Breast epithelium (tissue), 3 donors: ENCODE results near the gene PRPSAP2.

Experiments
- CTCF ChIP-seq, 3 donors: fragments of 450-650 bp; IDR thresholded peaks; one replicate each; pipeline ENCODE4 v1.5.1; 2016 to 2017; ENCODE audit warnings: antibody characterized with exemption in 3 of 3, mild to moderate bottlenecking in 3 of 3, moderate library complexity in 3 of 3
- POLR2AphosphoS5 ChIP-seq, 3 donors: sonication (generic); formaldehyde crosslinking; IDR thresholded peaks; one replicate each; pipeline ENCODE4 v1.6.1; 2017; ENCODE audit warnings: antibody characterized with exemption in 3 of 3

DNA sequence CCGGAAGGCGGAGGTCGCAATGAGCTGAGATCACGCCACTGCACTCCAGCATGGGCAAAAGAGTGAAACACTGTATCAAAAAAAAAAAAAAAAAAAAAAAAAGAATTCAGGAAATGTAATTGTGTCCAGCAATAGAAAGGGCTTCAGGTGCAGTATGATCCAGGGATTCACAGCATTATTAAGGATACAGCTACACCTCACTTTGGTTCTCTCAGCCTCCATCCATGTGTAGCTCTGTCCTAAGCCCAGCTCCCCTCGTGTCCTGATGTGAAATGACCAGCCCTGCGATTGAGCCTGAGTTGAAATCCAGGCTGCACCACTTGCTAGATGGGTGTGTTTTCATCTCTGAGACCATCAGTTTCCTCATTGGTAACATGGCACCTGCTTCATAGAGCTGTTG is 97.1 kb downstream of the PRPSAP2 start:
- TF ChIP-seq CTCF (IDR thresholded peaks at IDR 0.05) (no peak), POLR2AphosphoS5 (IDR thresholded peaks at IDR 0.05) (no peak)
